Cerebellar nuclear complex (tissue), 1 donor: ENCODE results near the gene CD300H.

Experiments
- DNase-seq, 2 experiments: peaks; one replicate each; lab custom pipeline; 2025; lab: John Stamatoyannopoulos, UW

Gene CD300H

GRCh38 chr17:74549343-74549742, 18.0 kb downstream of the CD300H start:
- DNase-seq: no peak

- DNase-seq: no peak
These were observed 19.6 kb downstream of the CD300H start for GRCh38 chr17:74547736-74548135.

GRCh38 chr17:74547264-74547663, 20.0 kb downstream of the CD300H start:
- DNase-seq: no peak

- DNase-seq: no peak
These were observed 20.7 kb downstream of the CD300H start for GRCh38 chr17:74546586-74546985.

GRCh38 chr17:74545843-74546230, 21.5 kb downstream of the CD300H start, which contains the start of gene CD300C:
CD300C (minus strand) TSS chr17:74546115; CDS start chr17:74545782, 333 bp downstream.
- no peak for DNase-seq

GRCh38 chr17:74544991-74545842, 22.1 kb downstream of the CD300H start:
- no peak for DNase-seq

- no peak for DNase-seq
These were observed 23.2 kb downstream of the CD300H start for GRCh38 chr17:74543891-74544760.

- no peak for DNase-seq
These were observed 23.9 kb downstream of the CD300H start for GRCh38 chr17:74543406-74543805.

GRCh38 chr17:74542727-74543383, 24.5 kb downstream of the CD300H start:
- DNase-seq: no peak

- DNase-seq: no peak
These were observed 25.1 kb downstream of the CD300H start for GRCh38 chr17:74542166-74542565.

- no peak for DNase-seq
These were observed 25.9 kb downstream of the CD300H start for GRCh38 chr17:74541176-74542111.

- DNase-seq: no peak
These were observed 28.0 kb downstream of the CD300H start for GRCh38 chr17:74539281-74539820.

- DNase-seq: no peak
These were observed 30.4 kb downstream of the CD300H start for GRCh38 chr17:74536890-74537289.

- no peak for DNase-seq
These were observed 35.2 kb downstream of the CD300H start for GRCh38 chr17:74532115-74532514.

- DNase-seq: no peak
These were observed 36.0 kb downstream of the CD300H start, which contains the start of gene CD300LB for GRCh38 chr17:74531231-74531761. CD300LB (minus strand) TSS chr17:74531475; CDS start chr17:74531350, 125 bp downstream.

GRCh38 chr17:74530831-74531150, 36.5 kb downstream of the CD300H start:
- no peak for DNase-seq

GRCh38 chr17:74529243-74529642, 38.1 kb downstream of the CD300H start:
- DNase-seq: no peak

GRCh38 chr17:74528491-74529199, 38.7 kb downstream of the CD300H start:
- no peak for DNase-seq

- no peak for DNase-seq
These were observed 39.6 kb downstream of the CD300H start for GRCh38 chr17:74527756-74528155.

- no peak for DNase-seq
These were observed 40.2 kb downstream of the CD300H start for GRCh38 chr17:74527081-74527480.
